HFF-Myc (cell line): ENCODE measurements around the gene TNFSF15.
"Not testable (repeated sequence)": the region's sequence is repeated elsewhere in the genome, so short reads cannot be mapped to it uniquely, and the experiment has no call there.

Experiments used
- DNase-seq: peaks from one replicate; pipeline ENCODE4 v3.0.0-alpha.2; 2011; ENCODE audit warnings: low read depth; ENCODE audit errors: extremely low read depth
- H3K4me3 ChIP-seq: replicated peaks from 2 replicates; pipeline ENCODE4 v1.5.1; 2011; ENCODE audit warnings: low read depth, mild to moderate bottlenecking, control low read depth, low read length
- TF ChIP-seq, protein P1 (sequence below): IDR thresholded peaks from 2 replicates; pipeline ENCODE4 v1.5.1; 2012; ENCODE audit warnings: mild to moderate bottlenecking, low read depth, low read length, control low read depth; ENCODE audit errors: missing control alignments

Gene TNFSF15

GRCh38 chr9:114738581-114739316, 67.1 kb downstream of the TNFSF15 start:
- peak; percentile 59 for DNase-seq
- no peak overlapping the region for H3K4me3 ChIP-seq
- TF ChIP-seq, protein P1, sequence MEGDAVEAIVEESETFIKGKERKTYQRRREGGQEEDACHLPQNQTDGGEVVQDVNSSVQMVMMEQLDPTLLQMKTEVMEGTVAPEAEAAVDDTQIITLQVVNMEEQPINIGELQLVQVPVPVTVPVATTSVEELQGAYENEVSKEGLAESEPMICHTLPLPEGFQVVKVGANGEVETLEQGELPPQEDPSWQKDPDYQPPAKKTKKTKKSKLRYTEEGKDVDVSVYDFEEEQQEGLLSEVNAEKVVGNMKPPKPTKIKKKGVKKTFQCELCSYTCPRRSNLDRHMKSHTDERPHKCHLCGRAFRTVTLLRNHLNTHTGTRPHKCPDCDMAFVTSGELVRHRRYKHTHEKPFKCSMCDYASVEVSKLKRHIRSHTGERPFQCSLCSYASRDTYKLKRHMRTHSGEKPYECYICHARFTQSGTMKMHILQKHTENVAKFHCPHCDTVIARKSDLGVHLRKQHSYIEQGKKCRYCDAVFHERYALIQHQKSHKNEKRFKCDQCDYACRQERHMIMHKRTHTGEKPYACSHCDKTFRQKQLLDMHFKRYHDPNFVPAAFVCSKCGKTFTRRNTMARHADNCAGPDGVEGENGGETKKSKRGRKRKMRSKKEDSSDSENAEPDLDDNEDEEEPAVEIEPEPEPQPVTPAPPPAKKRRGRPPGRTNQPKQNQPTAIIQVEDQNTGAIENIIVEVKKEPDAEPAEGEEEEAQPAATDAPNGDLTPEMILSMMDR: peak; percentile 75

- TF ChIP-seq, protein P1: no peak
- no peak for DNase-seq
- H3K4me3 ChIP-seq: no peak overlapping the region
These were observed 68.0 kb downstream of the TNFSF15 start for GRCh38 chr9:114737847-114738246.

DNA sequence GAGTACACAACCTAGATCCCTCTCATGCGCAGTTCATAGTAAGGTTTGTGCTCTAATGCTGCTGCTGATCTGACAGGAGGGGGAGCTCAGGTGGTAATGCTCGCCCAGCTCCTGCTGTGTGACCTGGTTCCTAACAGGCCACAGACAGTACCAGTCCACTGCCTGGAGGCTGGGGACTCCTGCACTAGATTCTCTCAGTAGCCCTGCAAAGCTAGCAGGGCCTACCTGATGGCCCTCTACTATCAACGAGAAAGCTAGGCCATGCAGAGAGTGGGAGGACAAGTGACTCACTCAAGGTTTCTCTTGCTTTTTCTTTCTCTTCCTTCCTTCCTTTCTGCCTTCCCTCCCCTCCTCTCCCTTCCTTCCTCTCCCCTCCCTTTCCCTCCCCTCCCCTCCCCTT, 68.7 kb downstream of the TNFSF15 start:
- DNase-seq: no peak
- TF ChIP-seq, protein P1: no peak
- no peak overlapping the region for H3K4me3 ChIP-seq

- no peak for DNase-seq
- H3K4me3 ChIP-seq: no peak overlapping the region
- TF ChIP-seq, protein P1: no peak
These were observed 70.1 kb downstream of the TNFSF15 start for GRCh38 chr9:114735704-114736103.

GRCh38 chr9:114735139-114735538, 70.7 kb downstream of the TNFSF15 start:
- not testable (repeated sequence) for H3K4me3 ChIP-seq, DNase-seq
